HepG2 (cell line): ENCODE data around the gene CREB1. TPM values are rescaled to one million over a fixed set of nuclear protein-coding genes. Genes with fewer than 3 reads are reported as not detected.

Experiments
- ATAC-seq: fragments of 200-7000 bp; cut with Tn5 transposase; 3 replicates; pipeline ENCODE4 v1.9.1; 2020; ENCODE audit warnings: mild to moderate bottlenecking, moderate library complexity
- BruUV-seq: library from RNA; stranded (reverse); fragments of 400-500 nt; replicated peaks from 2 replicates; lab custom pipeline; 2021; lab: Mats Ljungman, UMichigan
- CTCF ChIA-PET: fragments of 300-600 bp; formaldehyde crosslinking; extraction: SDS; loops from one replicate; lab custom pipeline; 2021; ENCODE audit warnings: low total read pairs, inconsistent platforms, low intra/inter-chr PET ratio; lab: Yijun Ruan, JAX
- POLR2A ChIA-PET: fragments of 350-600 bp; sonication (Branson Sonifier 250); formaldehyde crosslinking; loops from one replicate; lab custom pipeline; 2020; ENCODE audit warnings: antibody characterized with exemption, inconsistent platforms; lab: Yijun Ruan, JAX
- DNase-seq: peaks from one replicate; pipeline ENCODE4 v3.0.0-alpha.2; 2015; ENCODE audit warnings: low spot score
- FAIRE-seq: peaks from 3 replicates; lab custom pipeline; 2011; peaks lifted over from hg19 to GRCh38; lab: Jason Lieb, UNC
- H2AFZ ChIP-seq: one replicate; pipeline ENCODE4 v1.6.1; 2011; ENCODE audit warnings: low read length, inconsistent platforms
- H3K27ac ChIP-seq: fragments of 300-600 bp; 3 replicates; pipeline ENCODE4 v1.8.0; 2011; ENCODE audit warnings: mixed run types, mild to moderate bottlenecking, mixed read lengths, low read length, inconsistent platforms; ENCODE audit not compliant: insufficient read depth; ENCODE audit errors: extremely low read length
- H3K27me3 ChIP-seq, 2 experiments: fragments of 200-600 bp in 1 of 2; 2 replicates in 1 of 2; 3 replicates in 1 of 2; pipeline versions ENCODE4 v1.6.0 to v1.8.0; 2011; ENCODE audit warnings: low read length in 2 of 2, mild to moderate bottlenecking in 2 of 2, moderate library complexity in 2 of 2, inconsistent platforms in 1 of 2; ENCODE audit not compliant: insufficient read depth in 2 of 2, control insufficient read depth in 1 of 2
- H3K36me3 ChIP-seq, 2 experiments: fragments of 200-600 bp in 1 of 2; replicated peaks in 1 of 2; 2 replicates in 1 of 2; 3 replicates in 1 of 2; pipeline versions ENCODE4 v1.5.1 to v1.8.0; 2011; ENCODE audit warnings: low read length in 2 of 2, inconsistent platforms in 1 of 2; ENCODE audit not compliant: insufficient read depth in 2 of 2, control insufficient read depth in 1 of 2
- H3K4me1 ChIP-seq: 2 replicates; pipeline ENCODE4 v1.5.1; 2012; ENCODE audit warnings: low read length, inconsistent platforms; ENCODE audit not compliant: insufficient read depth
- H3K4me2 ChIP-seq: 2 replicates; pipeline ENCODE4 v1.6.0; 2011; ENCODE audit warnings: low read depth, low read length, inconsistent platforms
- H3K4me3 ChIP-seq, 3 experiments: fragments of 200-600 bp in 1 of 3; sonication (generic), shearing (Covaris generic) in 1 of 3; replicated peaks in 1 of 3; 2 replicates each; pipeline ENCODE4 v1.5.1; 2011 to 2016; ENCODE audit warnings: low read length in 3 of 3, inconsistent platforms in 2 of 3, low read depth in 2 of 3, mild to moderate bottlenecking in 2 of 3, control low read depth in 1 of 3, mixed read lengths in 1 of 3; ENCODE audit not compliant: insufficient read depth in 1 of 3
- H3K79me2 ChIP-seq: one replicate; pipeline ENCODE4 v1.6.1; 2011; ENCODE audit warnings: low read length, inconsistent platforms; ENCODE audit not compliant: insufficient read depth
- H3K9ac ChIP-seq: 2 replicates; pipeline ENCODE4 v1.6.0; 2011; ENCODE audit warnings: mild to moderate bottlenecking, low read depth, low read length, inconsistent platforms; ENCODE audit not compliant: insufficient read depth
- H3K9me3 ChIP-seq: 2 replicates; pipeline ENCODE4 v1.5.1; 2012; ENCODE audit warnings: mild to moderate bottlenecking, low read length
- H4K20me1 ChIP-seq: 2 replicates; pipeline ENCODE4 v1.6.0; 2011; ENCODE audit warnings: inconsistent platforms, mild to moderate bottlenecking, low read length, moderate library complexity; ENCODE audit not compliant: insufficient read depth
- KLF16 ChIP-seq, 2 experiments: sonication (generic) in 1 of 2; formaldehyde crosslinking in 1 of 2; IDR thresholded peaks; 2 replicates each; pipeline versions ENCODE4 v1.6.1 to v1.8.0; 2016 to 2023; ENCODE audit warnings: missing genetic modification reagents in 2 of 2, missing compliant biosample characterization in 1 of 2
- MATR3 ChIP-seq: sonication (generic); formaldehyde crosslinking; IDR thresholded peaks from 2 replicates; pipeline ENCODE4 v1.4.0; 2020; ENCODE audit warnings: missing genetic modification reagents
- SRSF4 ChIP-seq: fragments of 200-400 bp; formaldehyde crosslinking; IDR thresholded peaks from one replicate; pipeline ENCODE4 v1.6.1; 2018; ENCODE audit warnings: mild to moderate bottlenecking, low read depth, low read length, moderate library complexity; ENCODE audit not compliant: poor library complexity, severe bottlenecking
- ZNF24 ChIP-seq: fragments of 450-650 bp; IDR thresholded peaks from 2 replicates; pipeline ENCODE4 v1.6.1; 2017; ENCODE audit warnings: antibody characterized with exemption, mild to moderate bottlenecking
- ZNF597 ChIP-seq: sonication (generic); formaldehyde crosslinking; IDR thresholded peaks from 2 replicates; pipeline ENCODE4 v1.5.0; 2020; ENCODE audit warnings: missing genetic modification reagents
- ZNF672 ChIP-seq: sonication (generic); formaldehyde crosslinking; IDR thresholded peaks from 2 replicates; pipeline ENCODE4 v1.8.1; 2022; ENCODE audit warnings: missing genetic modification reagents
- ZNF780A ChIP-seq: sonication (generic); formaldehyde crosslinking; IDR thresholded peaks from 2 replicates; pipeline ENCODE4 v1.8.0; 2022; ENCODE audit warnings: mild to moderate bottlenecking, missing genetic modification reagents, moderate library complexity
- WGBS: methylation state at CpG from one replicate; pipeline ENCODE4 v1.1.6; 2017; ENCODE audit warnings: low lambda C conversion rate; 5-methylcytosine and 5-hydroxymethylcytosine counted together
- in situ Hi-C: cut with HindIII; loops from 2 replicates; pipeline ENCODE4 v1.10.0; 2017; ENCODE audit warnings: low pct_unique_long_range_greater_than_20kb; ENCODE audit not compliant: extremely low pct_ligation_motif_present
- intact Hi-C: fragments of 100-400 bp; cut with micrococcal nuclease; formaldehyde crosslinking; loops from one replicate; pipeline ENCODE4 v1.10.0; 2022; ENCODE audit not compliant: unreplicated experiment
- polyA plus RNA-seq, 8 experiments: library from polyadenylated mRNA; depleted of rRNA in 3 of 8; stranded (reverse) in 7 of 8; unstranded in 1 of 8; fragments of >200 nt; fragmentation: Illumina TruSeq in 4 of 8; extraction: Trizol in 4 of 8; gene quantifications; 2 replicates each; pipeline versions ENCODE4 v1.2.1 to v1.2.3, GENCODE V29; 2011 to 2016; ENCODE audit warnings: low read depth in 4 of 8, missing spikeins in 1 of 8, mixed read lengths in 1 of 8; ENCODE audit not compliant: insufficient read depth in 1 of 8
- total RNA-seq, 5 experiments: library from RNA; depleted of rRNA; stranded (reverse); fragments of >200 nt; fragmentation: Illumina TruSeq; extraction: Trizol; gene quantifications; 2 replicates each; pipeline ENCODE4 v1.2.3, GENCODE V29; 2016; ENCODE audit warnings: low read depth in 1 of 5

The CREB1 gene
- total and polyA plus RNA-seq, 2 of the 13 experiments (the other 11 are each of a cell fraction or from before 2014, with no cell fraction given) = 51.8 to 51.9 TPM

- TF ChIP-seq ZNF672 (CRISPR knock-in tag) = no peak
- TF ChIP-seq ZNF597 (CRISPR knock-in tag) = no peak
- no peak for TF ChIP-seq SRSF4
- TF ChIP-seq ZNF780A (CRISPR knock-in tag) = no peak
- peak in 1 of 2 experiments; percentile 43; a peak in 1 of 4 replicates for TF ChIP-seq KLF16 (CRISPR knock-in tag; IDR thresholded peaks at IDR 0.05)
Measured at GRCh38 chr2:207632575-207633493, 103.1 kb downstream of the CREB1 start (continued).

GRCh38 chr2:207633686-207634085, 103.9 kb downstream of the CREB1 start:
- ChIA-PET CTCF (no interaction called here), POLR2A (interaction anchor here (1.6 to 2.1 kb wide), 2 partner anchors 9 to 78 kb away, joined by 5 to 10 read pairs; partner anchors contain the start of genes CCNYL1 and METTL21A)
- FAIRE-seq (no peak), DNase-seq (no peak), ATAC-seq (no peak)
- H3K27me3 ChIP-seq = no peaks in the 10 kb centered on the region; a peak in 3 of 5 replicates
- in situ Hi-C loops (no loop called here), intact Hi-C loops (loop anchor here (2.0 kb wide), 1 partner anchor 77 kb away; the partner anchor contains the start of gene CCNYL1)
- H3K4me1 ChIP-seq = peaks cover 33% of the 10 kb centered on the region
- no peak overlapping the region for H3K4me3 ChIP-seq
- no peaks in the 10 kb centered on the region for H3K79me2 ChIP-seq
- no peaks in the 10 kb centered on the region for H4K20me1 ChIP-seq
- TF ChIP-seq ZNF24 (peak; percentile 81; the same call in 1 of the 2 replicates), MATR3 (no peak)
- H2AFZ ChIP-seq = no peak overlapping the region
- 30% methylated on average over 3 of the region's 3 CpGs for WGBS
- no peak overlapping the region for H3K9ac ChIP-seq
- H3K9me3 ChIP-seq = no peaks in the 10 kb centered on the region
- H3K36me3 ChIP-seq = no peaks in the 10 kb centered on the region
- no peak overlapping the region for H3K4me2 ChIP-seq
- no TSS peak for BruUV-seq
- no peak overlapping the region for H3K27ac ChIP-seq
